ENCODE data around the gene SLC44A2.

The SLC44A2 gene

DNA sequence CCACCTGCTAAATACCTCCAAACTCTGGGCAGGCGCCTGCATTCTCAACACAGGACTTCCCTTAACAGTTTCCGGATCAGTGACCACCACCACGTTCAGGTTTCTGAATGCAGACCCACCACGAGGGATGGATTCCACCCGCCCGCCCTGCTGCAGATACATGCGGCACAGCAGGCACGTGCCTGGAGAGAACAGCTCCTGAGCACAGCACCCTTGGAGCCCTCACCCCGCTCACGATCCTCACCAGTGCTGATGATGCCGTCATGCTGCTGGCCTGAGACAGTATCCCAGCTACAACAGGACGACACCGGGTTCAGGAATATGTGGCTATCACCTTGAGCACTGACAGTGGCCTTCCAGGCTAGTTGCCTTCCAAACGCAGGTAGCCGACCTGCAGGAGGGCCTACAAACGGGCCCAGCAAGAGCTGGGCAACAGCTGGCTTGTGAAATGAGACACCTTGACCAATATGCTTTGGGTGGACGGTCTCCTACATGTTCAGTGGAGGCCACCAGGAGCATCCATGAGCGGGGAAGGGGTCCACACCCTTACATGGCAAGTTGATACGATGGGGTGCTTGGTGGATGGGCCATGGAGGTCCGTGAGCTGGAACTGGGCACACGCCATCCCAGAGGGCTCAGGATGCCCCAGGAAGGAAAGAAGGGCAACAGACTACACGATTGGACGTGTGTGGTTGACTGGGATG is 66.0 kb downstream of the SLC44A2 start:
- DNase-seq (ENCODE audit: extremely low read depth, low read depth): no peak
- H3K4me3 ChIP-seq (replicated peaks; ENCODE audit: low read depth, low read length): no peak overlapping the region
- TF ChIP-seq, protein P1, sequence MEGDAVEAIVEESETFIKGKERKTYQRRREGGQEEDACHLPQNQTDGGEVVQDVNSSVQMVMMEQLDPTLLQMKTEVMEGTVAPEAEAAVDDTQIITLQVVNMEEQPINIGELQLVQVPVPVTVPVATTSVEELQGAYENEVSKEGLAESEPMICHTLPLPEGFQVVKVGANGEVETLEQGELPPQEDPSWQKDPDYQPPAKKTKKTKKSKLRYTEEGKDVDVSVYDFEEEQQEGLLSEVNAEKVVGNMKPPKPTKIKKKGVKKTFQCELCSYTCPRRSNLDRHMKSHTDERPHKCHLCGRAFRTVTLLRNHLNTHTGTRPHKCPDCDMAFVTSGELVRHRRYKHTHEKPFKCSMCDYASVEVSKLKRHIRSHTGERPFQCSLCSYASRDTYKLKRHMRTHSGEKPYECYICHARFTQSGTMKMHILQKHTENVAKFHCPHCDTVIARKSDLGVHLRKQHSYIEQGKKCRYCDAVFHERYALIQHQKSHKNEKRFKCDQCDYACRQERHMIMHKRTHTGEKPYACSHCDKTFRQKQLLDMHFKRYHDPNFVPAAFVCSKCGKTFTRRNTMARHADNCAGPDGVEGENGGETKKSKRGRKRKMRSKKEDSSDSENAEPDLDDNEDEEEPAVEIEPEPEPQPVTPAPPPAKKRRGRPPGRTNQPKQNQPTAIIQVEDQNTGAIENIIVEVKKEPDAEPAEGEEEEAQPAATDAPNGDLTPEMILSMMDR (IDR thresholded peaks at IDR 0.05; ENCODE audit: low read depth, low read length, missing control alignments): no peak

DNA sequence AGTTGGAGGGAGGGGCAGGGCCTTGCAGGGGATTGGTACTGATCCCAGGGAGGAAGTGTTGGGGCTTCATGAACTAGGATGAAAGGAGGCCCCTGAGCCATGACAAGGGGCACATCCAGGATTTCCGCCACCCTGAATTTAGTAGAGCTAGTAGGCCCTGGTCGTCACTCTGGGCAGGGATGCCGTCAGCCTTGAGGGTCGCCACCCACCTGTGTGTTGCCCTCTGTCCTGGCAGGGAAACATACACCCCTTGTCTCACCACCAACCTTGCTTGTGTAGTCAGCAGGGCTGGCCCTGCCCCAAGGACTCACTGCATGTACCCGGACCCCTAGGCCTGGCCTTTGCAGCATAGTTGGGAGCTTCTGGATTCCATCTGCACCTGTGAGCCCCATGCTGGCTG is 66.5 kb downstream of the SLC44A2 start:
- TF ChIP-seq, protein P1 (IDR thresholded peaks at IDR 0.05; ENCODE audit: low read depth, low read length, missing control alignments): no peak
- H3K4me3 ChIP-seq (replicated peaks; ENCODE audit: low read depth, low read length): no peak overlapping the region
- no peak for DNase-seq (ENCODE audit: extremely low read depth, low read depth)

GRCh38 chr19:10692673-10693264 is 67.4 kb downstream of the SLC44A2 start:
- DNase-seq (ENCODE audit: extremely low read depth, low read depth): no peak
- H3K4me3 ChIP-seq (replicated peaks; ENCODE audit: low read depth, low read length): no peak overlapping the region
- TF ChIP-seq, protein P1 (IDR thresholded peaks at IDR 0.05; ENCODE audit: low read depth, low read length, missing control alignments): no peak
